NT2/D1 (cell line): ENCODE measurements around the gene PKP1.

Experiments
- SUZ12 ChIP-seq: IDR thresholded peaks from 2 replicates; pipeline ENCODE4 v1.6.1; 2011; ENCODE audit not compliant: insufficient read length, insufficient read depth; ENCODE audit errors: extremely low read depth
- ZNF274 ChIP-seq: IDR thresholded peaks from 2 replicates; pipeline ENCODE4 v1.6.1; 2011; ENCODE audit warnings: mild to moderate bottlenecking, low read depth, low read length

GRCh38 chr1:201321826-201322390 is 38.6 kb downstream of the PKP1 start:
- TF ChIP-seq SUZ12, result no peak
- TF ChIP-seq ZNF274, result no peak
